Skeletal muscle satellite cell (primary cell): ENCODE measurements around the gene ANO3.

Experiments used
- H3K27me3 ChIP-seq: 2 replicates; pipeline ENCODE4 v1.7.0; 2013; ENCODE audit warnings: low read length; ENCODE audit not compliant: control insufficient read depth, insufficient read depth
- H3K36me3 ChIP-seq: 2 replicates; pipeline ENCODE4 v1.7.0; 2013; ENCODE audit warnings: mild to moderate bottlenecking, control low read depth, low read length; ENCODE audit not compliant: insufficient read depth
- H3K4me1 ChIP-seq: 2 replicates; pipeline ENCODE4 v1.7.0; 2013; ENCODE audit warnings: low read length; ENCODE audit not compliant: control insufficient read depth, insufficient read depth
- H3K4me2 ChIP-seq: 2 replicates; pipeline ENCODE4 v1.7.0; 2013; ENCODE audit warnings: mild to moderate bottlenecking, low read length
- H3K4me3 ChIP-seq: 2 replicates; pipeline ENCODE4 v1.7.0; 2013; ENCODE audit warnings: low read length
- H3K9ac ChIP-seq: 2 replicates; pipeline ENCODE4 v1.7.0; 2013; ENCODE audit warnings: mild to moderate bottlenecking, low read depth, low read length, moderate library complexity
- H3K9me3 ChIP-seq: replicated peaks from 2 replicates; pipeline ENCODE4 v1.7.0; 2013; ENCODE audit warnings: mild to moderate bottlenecking, control low read depth, low read length

The ANO3 gene

GRCh38 chr11:26553182-26553581 is 221.3 kb downstream of the ANO3 start:
- Histone ChIP-seq H3K9ac (no peak overlapping the region), H3K36me3 (no peaks in the 10 kb centered on the region), H3K4me3 (no peak overlapping the region), H3K9me3 (no peaks in the 10 kb centered on the region), H3K4me1 (no peaks in the 10 kb centered on the region), H3K4me2 (no peak overlapping the region), H3K27me3 (peaks cover 13% of the 10 kb centered on the region)

- Histone ChIP-seq H3K9me3 (no peaks in the 10 kb centered on the region), H3K4me2 (no peak overlapping the region), H3K9ac (no peak overlapping the region), H3K4me1 (no peaks in the 10 kb centered on the region), H3K27me3 (peaks cover 13% of the 10 kb centered on the region), H3K4me3 (no peak overlapping the region), H3K36me3 (no peaks in the 10 kb centered on the region)
Measured at GRCh38 chr11:26554455-26554854, 222.5 kb downstream of the ANO3 start.

- H3K36me3 ChIP-seq = no peaks in the 10 kb centered on the region
- H3K4me2 ChIP-seq = no peak overlapping the region
- H3K9ac ChIP-seq = no peak overlapping the region
- no peak overlapping the region for H3K4me3 ChIP-seq
- H3K27me3 ChIP-seq = peaks cover 13% of the 10 kb centered on the region
- H3K9me3 ChIP-seq = no peaks in the 10 kb centered on the region
- H3K4me1 ChIP-seq = no peaks in the 10 kb centered on the region
Measured at GRCh38 chr11:26556582-26556981, 224.7 kb downstream of the ANO3 start.

- no peak overlapping the region for H3K4me3 ChIP-seq
- H3K27me3 ChIP-seq = peaks cover 12% of the 10 kb centered on the region
- H3K4me2 ChIP-seq = no peak overlapping the region
- H3K9ac ChIP-seq = no peak overlapping the region
- H3K36me3 ChIP-seq = no peaks in the 10 kb centered on the region
- H3K4me1 ChIP-seq = no peaks in the 10 kb centered on the region
- no peaks in the 10 kb centered on the region for H3K9me3 ChIP-seq
Measured at GRCh38 chr11:26557666-26558065, 225.7 kb downstream of the ANO3 start.

GRCh38 chr11:26558190-26558589 is 226.3 kb downstream of the ANO3 start:
- H3K4me2 ChIP-seq = no peak overlapping the region
- H3K9ac ChIP-seq = no peak overlapping the region
- peaks cover 12% of the 10 kb centered on the region for H3K27me3 ChIP-seq
- H3K4me1 ChIP-seq = no peaks in the 10 kb centered on the region
- no peaks in the 10 kb centered on the region for H3K36me3 ChIP-seq
- no peaks in the 10 kb centered on the region for H3K9me3 ChIP-seq
- H3K4me3 ChIP-seq = no peak overlapping the region

- H3K4me1 ChIP-seq = no peaks in the 10 kb centered on the region
- no peak overlapping the region for H3K4me3 ChIP-seq
- no peak overlapping the region for H3K9ac ChIP-seq
- no peaks in the 10 kb centered on the region for H3K36me3 ChIP-seq
- H3K4me2 ChIP-seq = no peak overlapping the region
- H3K9me3 ChIP-seq = no peaks in the 10 kb centered on the region
- peaks cover 12% of the 10 kb centered on the region for H3K27me3 ChIP-seq
Measured at GRCh38 chr11:26569646-26570045, 237.7 kb downstream of the ANO3 start.

DNA sequence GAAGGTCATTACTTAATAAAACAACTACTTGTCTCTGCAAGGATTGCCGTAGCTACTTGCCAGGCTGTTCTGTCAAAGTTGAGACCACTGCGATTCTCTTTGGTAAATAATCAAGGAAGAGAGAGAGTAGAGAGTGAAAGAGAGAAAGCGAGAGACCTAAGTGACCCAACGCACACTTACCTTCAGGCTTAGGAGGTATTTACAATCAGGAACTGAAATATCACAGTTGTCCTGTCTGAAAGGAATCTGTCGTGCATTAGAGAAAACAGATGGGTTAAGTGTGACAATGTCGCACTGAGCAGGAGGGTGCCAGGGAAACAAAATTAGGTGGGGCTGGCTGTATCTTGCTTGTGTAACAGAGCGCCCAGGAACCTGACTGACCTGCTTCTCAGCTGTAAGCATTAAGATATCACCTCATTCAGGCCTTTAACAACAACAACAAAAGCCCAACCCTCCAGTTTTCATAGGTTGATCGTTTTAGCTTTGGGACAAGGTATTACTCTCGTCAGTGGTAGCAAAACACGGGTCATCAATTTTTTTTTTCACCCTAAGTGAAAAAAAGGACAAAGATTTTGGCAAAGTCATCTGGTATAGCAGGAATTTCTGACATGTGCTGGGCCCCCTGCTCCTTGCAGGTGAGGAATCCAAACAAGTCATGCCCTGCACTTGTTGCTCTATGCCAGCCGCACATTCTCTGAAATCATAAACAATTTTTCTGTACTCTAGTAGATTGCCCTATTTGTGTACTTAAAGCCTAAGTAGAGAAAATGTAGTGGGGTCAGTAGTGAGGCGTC is 240.1 kb downstream of the ANO3 start, which contains the start of gene MUC15:
MUC15 (minus strand) TSS at position 403 of the 794 bp plus-strand sequence. CDS start 5,169 bp downstream, outside the sequence.
- Histone ChIP-seq H3K4me2 (no peak within 1 kb of the TSS), H3K4me1 (no peaks in the 10 kb centered on the region), H3K9ac (no peak within 1 kb of the TSS), H3K36me3 (no peaks in the 10 kb centered on the region), H3K9me3 (no peaks in the 10 kb centered on the region), H3K27me3 (peaks cover 5% of the 10 kb centered on the region), H3K4me3 (no peak within 1 kb of the TSS)

GRCh38 chr11:26572770-26573402 is 241.0 kb downstream of the ANO3 start:
- no peak overlapping the region for H3K4me3 ChIP-seq
- no peaks in the 10 kb centered on the region for H3K9me3 ChIP-seq
- H3K9ac ChIP-seq = no peak overlapping the region
- no peaks in the 10 kb centered on the region for H3K4me1 ChIP-seq
- no peak overlapping the region for H3K4me2 ChIP-seq
- H3K27me3 ChIP-seq = peaks cover 5% of the 10 kb centered on the region
- no peaks in the 10 kb centered on the region for H3K36me3 ChIP-seq

DNA sequence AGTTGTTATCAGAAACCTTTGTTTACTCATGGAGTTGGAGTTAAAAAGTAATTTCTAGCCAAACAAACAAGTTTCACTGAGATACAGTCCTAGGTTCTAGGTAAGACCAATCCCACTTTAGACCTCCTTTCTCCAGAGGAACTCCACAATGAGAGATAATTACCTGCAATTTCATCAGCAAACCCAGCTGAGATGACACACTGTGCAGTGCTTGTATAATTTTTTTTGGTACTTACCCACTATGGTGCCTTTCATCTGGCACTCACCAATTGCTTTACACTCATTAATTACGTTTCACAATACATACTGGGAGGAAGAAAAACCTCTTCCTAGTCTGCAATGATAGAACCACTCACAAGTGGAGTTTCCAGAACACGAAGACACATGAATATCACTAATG is 242.0 kb downstream of the ANO3 start:
- H3K36me3 ChIP-seq = no peaks in the 10 kb centered on the region
- H3K9ac ChIP-seq = no peak overlapping the region
- H3K9me3 ChIP-seq = no peaks in the 10 kb centered on the region
- H3K4me3 ChIP-seq = no peak overlapping the region
- peaks cover 5% of the 10 kb centered on the region for H3K27me3 ChIP-seq
- no peak overlapping the region for H3K4me2 ChIP-seq
- peaks cover 5% of the 10 kb centered on the region for H3K4me1 ChIP-seq

DNA sequence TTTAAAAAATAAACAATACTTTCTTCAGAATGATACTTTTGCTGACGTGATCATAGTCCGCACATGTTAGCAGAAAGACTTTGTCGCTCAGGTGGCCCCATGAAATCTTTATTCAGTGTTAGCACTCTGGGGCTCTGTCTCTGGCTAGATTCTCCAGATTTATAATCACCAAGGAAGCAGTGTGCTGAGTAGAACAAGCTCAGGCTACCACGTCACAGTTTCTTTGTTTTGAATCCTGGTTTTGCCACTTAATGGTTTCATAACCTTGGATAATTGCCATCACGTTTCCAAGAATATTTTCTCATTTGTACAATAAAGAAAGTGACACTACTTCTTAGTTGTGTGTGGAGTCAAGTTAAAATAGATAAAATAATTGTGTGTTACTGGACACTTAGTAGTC is 244.0 kb downstream of the ANO3 start:
- no peak overlapping the region for H3K4me3 ChIP-seq
- H3K9me3 ChIP-seq = no peaks in the 10 kb centered on the region
- no peak overlapping the region for H3K4me2 ChIP-seq
- peaks cover 25% of the 10 kb centered on the region for H3K4me1 ChIP-seq
- peaks cover 4% of the 10 kb centered on the region for H3K27me3 ChIP-seq
- no peak overlapping the region for H3K9ac ChIP-seq
- H3K36me3 ChIP-seq = no peaks in the 10 kb centered on the region

- Histone ChIP-seq H3K4me2 (peak overlapping the region; percentile 46), H3K4me3 (no peak overlapping the region), H3K9me3 (no peaks in the 10 kb centered on the region), H3K4me1 (peaks cover 29% of the 10 kb centered on the region), H3K36me3 (no peaks in the 10 kb centered on the region), H3K9ac (peak overlapping the region; percentile 37), H3K27me3 (no peaks in the 10 kb centered on the region)
Measured at GRCh38 chr11:26578998-26579661, 247.2 kb downstream of the ANO3 start.
